HepG2 (cell line): Measurements from ENCODE around the gene NR1I2. TPM values are rescaled to one million over a fixed set of nuclear protein-coding genes. Genes with fewer than 3 reads are reported as not detected.
A peak's percentile ranks its signal among the peaks of the same experiment; 100 is the strongest.

ENCODE experiments used
- FOXJ3 ChIP-seq: sonication (generic); formaldehyde crosslinking; IDR thresholded peaks from 2 replicates; pipeline ENCODE4 v1.4.0; 2020; ENCODE audit warnings: missing genetic modification reagents, mild to moderate bottlenecking, borderline replicate concordance
- FOXO4 ChIP-seq: sonication (generic); formaldehyde crosslinking; conservative IDR thresholded peaks from 2 replicates; pipeline ENCODE4 v1.8.1; 2023; ENCODE audit warnings: missing genetic modification reagents
- GATAD2A ChIP-seq: IDR thresholded peaks from 2 replicates; pipeline ENCODE4 v1.6.1; 2016
- HBP1 ChIP-seq: IDR thresholded peaks from 2 replicates; pipeline ENCODE4 v1.6.1; 2016; ENCODE audit warnings: low read depth, control low read depth
- HIVEP1 ChIP-seq: sonication (generic); formaldehyde crosslinking; IDR thresholded peaks from 2 replicates; pipeline ENCODE4 v1.4.0; 2020; ENCODE audit warnings: mild to moderate bottlenecking, missing genetic modification reagents
- HNF4A ChIP-seq: sonication (generic); formaldehyde crosslinking; IDR thresholded peaks from 2 replicates; pipeline ENCODE4 v1.4.0; 2020; ENCODE audit warnings: missing genetic modification reagents
- JUND ChIP-seq: sonication (generic); formaldehyde crosslinking; IDR thresholded peaks from 2 replicates; pipeline ENCODE4 v1.8.0; 2022; ENCODE audit warnings: mild to moderate bottlenecking, missing genetic modification reagents
- MED1 ChIP-seq: sonication (generic); formaldehyde crosslinking; IDR thresholded peaks from 2 replicates; pipeline ENCODE4 v1.4.0; 2020; ENCODE audit warnings: missing genetic modification reagents
- SMAD3 ChIP-seq: sonication (generic); formaldehyde crosslinking; IDR thresholded peaks from 2 replicates; pipeline ENCODE4 v1.4.0; 2020; ENCODE audit warnings: missing genetic modification reagents
- SOX13 ChIP-seq, 3 experiments: fragments of 450-650 bp in 1 of 3; sonication (generic) in 1 of 3; formaldehyde crosslinking in 1 of 3; IDR thresholded peaks in 2 of 3; conservative IDR thresholded peaks in 1 of 3; 2 replicates each; pipeline versions ENCODE4 v1.5.0 to v1.6.1; 2016 to 2020; ENCODE audit warnings: antibody characterized with exemption in 1 of 3, mild to moderate bottlenecking in 1 of 3, missing compliant biosample characterization in 1 of 3, missing genetic modification reagents in 1 of 3, moderate library complexity in 1 of 3
- SRSF9 ChIP-seq: fragments of 200-400 bp; formaldehyde crosslinking; IDR thresholded peaks from 2 replicates; pipeline ENCODE4 v1.6.1; 2018; ENCODE audit warnings: borderline replicate concordance, mild to moderate bottlenecking, low read depth, low read length; ENCODE audit not compliant: insufficient read depth, poor library complexity, severe bottlenecking
- SYNCRIP ChIP-seq: fragments of 200-400 bp; formaldehyde crosslinking; IDR thresholded peaks from 2 replicates; pipeline ENCODE4 v1.6.1; 2018; ENCODE audit warnings: mild to moderate bottlenecking, low read depth, low read length; ENCODE audit not compliant: insufficient read depth
- TAF1 ChIP-seq: sonication (generic); formaldehyde crosslinking; IDR thresholded peaks from 2 replicates; pipeline ENCODE4 v1.4.0; 2020; ENCODE audit warnings: missing genetic modification reagents
- USF2 ChIP-seq, 2 experiments: sonication (generic) in 1 of 2; formaldehyde crosslinking in 1 of 2; IDR thresholded peaks; 2 replicates each; pipeline versions ENCODE4 v1.5.1 to v1.6.1; 2011 to 2020; ENCODE audit warnings: borderline replicate concordance in 1 of 2, low read depth in 1 of 2, low read length in 1 of 2, mild to moderate bottlenecking in 1 of 2, missing genetic modification reagents in 1 of 2, moderate library complexity in 1 of 2
- ZNF121 ChIP-seq: sonication (generic); formaldehyde crosslinking; IDR thresholded peaks from 2 replicates; pipeline ENCODE4 v1.5.0; 2020; ENCODE audit warnings: mild to moderate bottlenecking, missing genetic modification reagents
- ZNF225 ChIP-seq: sonication (generic); formaldehyde crosslinking; IDR thresholded peaks from 2 replicates; pipeline ENCODE4 v1.4.0; 2020; ENCODE audit warnings: mild to moderate bottlenecking, missing genetic modification reagents
- ZNF251 ChIP-seq: sonication (generic); formaldehyde crosslinking; IDR thresholded peaks from 2 replicates; pipeline ENCODE4 v1.9.0; 2021; ENCODE audit warnings: mild to moderate bottlenecking, missing genetic modification reagents
- ZNF253 ChIP-seq: sonication (generic); formaldehyde crosslinking; IDR thresholded peaks from 2 replicates; pipeline ENCODE4 v1.8.0; 2022; ENCODE audit warnings: mild to moderate bottlenecking, missing genetic modification reagents, borderline replicate concordance
- ZNF691 ChIP-seq: sonication (generic); formaldehyde crosslinking; IDR thresholded peaks from 2 replicates; pipeline ENCODE4 v1.4.0; 2020; ENCODE audit warnings: missing genetic modification reagents, low read depth, mild to moderate bottlenecking, borderline replicate concordance
- ZNF7 ChIP-seq: IDR thresholded peaks from 2 replicates; pipeline ENCODE4 v1.6.1; 2016; ENCODE audit warnings: missing biosample characterization, missing genetic modification reagents
- ZNF709 ChIP-seq: sonication (generic); formaldehyde crosslinking; IDR thresholded peaks from 2 replicates; pipeline ENCODE4 v1.5.0; 2020; ENCODE audit warnings: mild to moderate bottlenecking, missing genetic modification reagents
- polyA plus RNA-seq, 8 experiments: library from polyadenylated mRNA; depleted of rRNA in 3 of 8; stranded (reverse) in 7 of 8; unstranded in 1 of 8; fragments of >200 nt; fragmentation: Illumina TruSeq in 4 of 8; extraction: Trizol in 4 of 8; gene quantifications; 2 replicates each; pipeline versions ENCODE4 v1.2.1 to v1.2.3, GENCODE V29; 2011 to 2016; ENCODE audit warnings: low read depth in 4 of 8, missing spikeins in 1 of 8, mixed read lengths in 1 of 8; ENCODE audit not compliant: insufficient read depth in 1 of 8
- total RNA-seq, 5 experiments: library from RNA; depleted of rRNA; stranded (reverse); fragments of >200 nt; fragmentation: Illumina TruSeq; extraction: Trizol; gene quantifications; 2 replicates each; pipeline ENCODE4 v1.2.3, GENCODE V29; 2016; ENCODE audit warnings: low read depth in 1 of 5
- TF ChIP-seq, protein P1 (sequence below): IDR thresholded peaks from 2 replicates; pipeline ENCODE4 v1.6.1; 2016; ENCODE audit warnings: low read depth

Gene NR1I2
- total and polyA plus RNA-seq, 2 of the 13 experiments (the other 11 are each of a cell fraction or from before 2014, with no cell fraction given): 8.8 to 13.4 TPM

GRCh38 chr3:119795849-119796248, 13.9 kb downstream of the NR1I2 start (continued):
- TF ChIP-seq JUND (no peak), FOXO4 (CRISPR knock-in tag) (no peak), FOXJ3 (CRISPR knock-in tag) (0 out of 2 replicates have a peak, but pooled peaks have one; percentile 30), ZNF691 (CRISPR knock-in tag) (no peak), HNF4A (CRISPR knock-in tag) (peak; percentile 95), ZNF253 (no peak), MED1 (peak; percentile 33; the same call in 1 of the 2 replicates), HBP1 (CRISPR knock-in tag) (no peak), ZNF121 (CRISPR knock-in tag) (no peak), ZNF7 (CRISPR knock-in tag) (no peak), ZNF251 (CRISPR knock-in tag) (no peak), GATAD2A (CRISPR knock-in tag) (peak; percentile 67), TAF1 (CRISPR knock-in tag) (no peak; the same call in 1 of the 2 replicates), SOX13 (IDR thresholded peaks at IDR 0.05) (0 out of 2 replicates have a peak, but pooled peaks have one; percentile 6), SOX13 (CRISPR knock-in tag; conservative IDR thresholded peaks at IDR 0.05 in 1 of 2, IDR thresholded peaks at IDR 0.05 in 1 of 2) (peak in 1 of 2 experiments; percentile 72; a peak in 2 of 4 replicates), ZNF709 (CRISPR knock-in tag) (no peak), SRSF9 (no peak), SMAD3 (no peak), SYNCRIP (no peak), HIVEP1 (CRISPR knock-in tag) (no peak), ZNF225 (no peak), USF2 (IDR thresholded peaks at IDR 0.05; ENCODE audit: low read depth, low read length) (no peak), USF2 (CRISPR knock-in tag; IDR thresholded peaks at IDR 0.05; ENCODE audit: borderline replicate concordance) (no peak)
- TF ChIP-seq, protein P1, sequence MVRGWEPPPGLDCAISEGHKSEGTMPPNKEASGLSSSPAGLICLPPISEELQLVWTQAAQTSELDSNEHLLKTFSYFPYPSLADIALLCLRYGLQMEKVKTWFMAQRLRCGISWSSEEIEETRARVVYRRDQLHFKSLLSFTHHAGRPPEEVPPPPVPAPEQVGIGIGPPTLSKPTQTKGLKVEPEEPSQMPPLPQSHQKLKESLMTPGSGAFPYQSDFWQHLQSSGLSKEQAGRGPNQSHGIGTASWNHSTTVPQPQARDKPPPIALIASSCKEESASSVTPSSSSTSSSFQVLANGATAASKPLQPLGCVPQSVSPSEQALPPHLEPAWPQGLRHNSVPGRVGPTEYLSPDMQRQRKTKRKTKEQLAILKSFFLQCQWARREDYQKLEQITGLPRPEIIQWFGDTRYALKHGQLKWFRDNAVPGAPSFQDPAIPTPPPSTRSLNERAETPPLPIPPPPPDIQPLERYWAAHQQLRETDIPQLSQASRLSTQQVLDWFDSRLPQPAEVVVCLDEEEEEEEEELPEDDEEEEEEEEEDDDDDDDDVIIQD: no peak
